ENCODE measurements around the gene BABAM2.

BABAM2 gene

GRCh38 chr2:27993950-27994728, 103.6 kb downstream of the BABAM2 start:
- H3K4me3 ChIP-seq (ENCODE audit: control insufficient read depth, low read depth, low read length) = no peak overlapping the region
- DNase-seq (ENCODE audit: low read depth) = no peak
- TF ChIP-seq CTCF (conservative IDR thresholded peaks at IDR 0.05; ENCODE audit: control insufficient read depth, insufficient read depth, low read depth, low read length) = no peak

- no peak for TF ChIP-seq CTCF (conservative IDR thresholded peaks at IDR 0.05; ENCODE audit: control insufficient read depth, insufficient read depth, low read depth, low read length)
- no peak for DNase-seq (ENCODE audit: low read depth)
- no peak overlapping the region for H3K4me3 ChIP-seq (ENCODE audit: control insufficient read depth, low read depth, low read length)
Measured at GRCh38 chr2:27996156-27996922, 105.8 kb downstream of the BABAM2 start.

- TF ChIP-seq CTCF (conservative IDR thresholded peaks at IDR 0.05; ENCODE audit: control insufficient read depth, insufficient read depth, low read depth, low read length) = no peak
- no peak for DNase-seq (ENCODE audit: low read depth)
- H3K4me3 ChIP-seq (ENCODE audit: control insufficient read depth, low read depth, low read length) = no peak overlapping the region
Measured at GRCh38 chr2:28000287-28000686, 109.8 kb downstream of the BABAM2 start.

GRCh38 chr2:28002181-28002580, 111.7 kb downstream of the BABAM2 start:
- TF ChIP-seq CTCF (conservative IDR thresholded peaks at IDR 0.05; ENCODE audit: control insufficient read depth, insufficient read depth, low read depth, low read length) = no peak
- peak; percentile 55 for DNase-seq (ENCODE audit: low read depth)
- no peak overlapping the region for H3K4me3 ChIP-seq (ENCODE audit: control insufficient read depth, low read depth, low read length)

- peak; percentile 95 for DNase-seq (ENCODE audit: low read depth)
- no peak for TF ChIP-seq CTCF (conservative IDR thresholded peaks at IDR 0.05; ENCODE audit: control insufficient read depth, insufficient read depth, low read depth, low read length)
- H3K4me3 ChIP-seq (ENCODE audit: control insufficient read depth, low read depth, low read length) = no peak overlapping the region
Measured at GRCh38 chr2:28004086-28004485, 113.6 kb downstream of the BABAM2 start.

GRCh38 chr2:28009732-28010131, 119.2 kb downstream of the BABAM2 start:
- TF ChIP-seq CTCF (conservative IDR thresholded peaks at IDR 0.05; ENCODE audit: control insufficient read depth, insufficient read depth, low read depth, low read length) = no peak
- peak; percentile 46 for DNase-seq (ENCODE audit: low read depth)
- H3K4me3 ChIP-seq (ENCODE audit: control insufficient read depth, low read depth, low read length) = no peak overlapping the region
